NB4 (cell line): ENCODE results near the gene LAMC2.

ENCODE experiments used
- DNase-seq: peaks from one replicate; pipeline ENCODE4 v3.0.0; 2010; ENCODE audit warnings: low read depth
- H3K4me3 ChIP-seq: one replicate; pipeline ENCODE4 v1.5.1; 2011; ENCODE audit warnings: mild to moderate bottlenecking, low read depth, low read length, moderate library complexity
- MYC ChIP-seq: IDR thresholded peaks from 2 replicates; pipeline ENCODE4 v1.6.1; 2011; ENCODE audit warnings: low read depth, low read length
- POLR2A ChIP-seq: IDR thresholded peaks from 2 replicates; pipeline ENCODE4 v1.6.1; 2011; ENCODE audit warnings: mild to moderate bottlenecking; ENCODE audit not compliant: insufficient read length; ENCODE audit errors: extremely low read depth
- TF ChIP-seq, protein P1 (sequence below): IDR thresholded peaks from one replicate; pipeline ENCODE4 v1.5.1; 2012; ENCODE audit warnings: low read depth, low read length
- TF ChIP-seq, protein P2 (sequence below): IDR thresholded peaks from 2 replicates; pipeline ENCODE4 v1.6.1; 2011; ENCODE audit warnings: low read depth, low read length

Gene LAMC2

GRCh38 chr1:183222909-183223308 lies 36.8 kb downstream of the LAMC2 start:
- TF ChIP-seq POLR2A (no peak), MYC (no peak)
- TF ChIP-seq, protein P1, sequence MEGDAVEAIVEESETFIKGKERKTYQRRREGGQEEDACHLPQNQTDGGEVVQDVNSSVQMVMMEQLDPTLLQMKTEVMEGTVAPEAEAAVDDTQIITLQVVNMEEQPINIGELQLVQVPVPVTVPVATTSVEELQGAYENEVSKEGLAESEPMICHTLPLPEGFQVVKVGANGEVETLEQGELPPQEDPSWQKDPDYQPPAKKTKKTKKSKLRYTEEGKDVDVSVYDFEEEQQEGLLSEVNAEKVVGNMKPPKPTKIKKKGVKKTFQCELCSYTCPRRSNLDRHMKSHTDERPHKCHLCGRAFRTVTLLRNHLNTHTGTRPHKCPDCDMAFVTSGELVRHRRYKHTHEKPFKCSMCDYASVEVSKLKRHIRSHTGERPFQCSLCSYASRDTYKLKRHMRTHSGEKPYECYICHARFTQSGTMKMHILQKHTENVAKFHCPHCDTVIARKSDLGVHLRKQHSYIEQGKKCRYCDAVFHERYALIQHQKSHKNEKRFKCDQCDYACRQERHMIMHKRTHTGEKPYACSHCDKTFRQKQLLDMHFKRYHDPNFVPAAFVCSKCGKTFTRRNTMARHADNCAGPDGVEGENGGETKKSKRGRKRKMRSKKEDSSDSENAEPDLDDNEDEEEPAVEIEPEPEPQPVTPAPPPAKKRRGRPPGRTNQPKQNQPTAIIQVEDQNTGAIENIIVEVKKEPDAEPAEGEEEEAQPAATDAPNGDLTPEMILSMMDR: no peak
- TF ChIP-seq, protein P2, sequence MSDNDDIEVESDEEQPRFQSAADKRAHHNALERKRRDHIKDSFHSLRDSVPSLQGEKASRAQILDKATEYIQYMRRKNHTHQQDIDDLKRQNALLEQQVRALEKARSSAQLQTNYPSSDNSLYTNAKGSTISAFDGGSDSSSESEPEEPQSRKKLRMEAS: no peak
- no peak for DNase-seq
- H3K4me3 ChIP-seq: no peak overlapping the region

DNA sequence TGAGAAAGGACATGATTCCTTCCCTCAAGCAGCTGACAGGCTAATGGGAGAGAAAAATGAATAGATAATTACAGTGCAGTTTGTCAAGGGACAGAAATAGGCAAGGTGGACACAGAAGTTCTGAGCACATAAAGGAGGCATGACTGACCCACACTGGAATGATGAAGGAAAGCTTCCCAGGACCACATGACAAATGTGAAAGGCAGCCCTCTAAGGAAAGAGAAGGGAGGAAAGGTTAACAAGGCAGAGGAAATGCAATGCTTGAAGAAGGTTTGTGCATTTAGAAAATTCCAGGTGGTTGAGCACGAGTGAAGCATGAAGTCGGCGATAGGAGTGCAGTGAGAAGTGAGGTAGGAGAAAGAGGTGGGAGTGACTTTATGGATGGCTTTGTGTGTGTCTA lies 37.4 kb downstream of the LAMC2 start:
- H3K4me3 ChIP-seq: no peak overlapping the region
- DNase-seq: no peak
- no peak for TF ChIP-seq MYC
- TF ChIP-seq, protein P1: no peak
- TF ChIP-seq, protein P2: no peak
- no peak for TF ChIP-seq POLR2A

- no peak for DNase-seq
- TF ChIP-seq POLR2A (no peak), MYC (no peak)
- TF ChIP-seq, protein P1: no peak
- TF ChIP-seq, protein P2: no peak
Observed at GRCh38 chr1:183226361-183226760, 40.3 kb downstream of the LAMC2 start.

DNA sequence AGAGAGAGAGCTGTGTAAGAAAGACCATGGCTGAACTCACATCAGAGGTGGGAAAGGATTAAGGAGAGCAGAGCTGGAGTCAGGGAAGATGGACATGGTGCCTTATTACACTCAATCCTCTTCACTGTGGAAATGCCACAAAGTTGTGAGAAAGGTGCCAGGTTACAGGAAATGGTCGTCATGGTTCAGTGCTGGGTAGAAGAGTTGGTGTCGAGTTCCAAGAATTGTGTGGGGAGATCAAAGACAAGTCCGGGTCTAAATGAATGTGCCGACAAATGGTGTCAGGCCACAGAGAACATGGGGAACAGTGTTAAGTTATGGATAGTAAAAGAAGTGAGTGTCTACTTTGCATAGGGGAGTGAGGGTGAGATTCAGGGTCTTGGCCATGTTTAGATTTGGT lies 40.9 kb downstream of the LAMC2 start:
- TF ChIP-seq MYC (no peak), POLR2A (no peak)
- TF ChIP-seq, protein P1: no peak
- TF ChIP-seq, protein P2: no peak
- no peak overlapping the region for H3K4me3 ChIP-seq
- DNase-seq: no peak

More at GRCh38 chr1:183226361-183226760, 40.3 kb downstream of the LAMC2 start:
- no peak overlapping the region for H3K4me3 ChIP-seq

DNA sequence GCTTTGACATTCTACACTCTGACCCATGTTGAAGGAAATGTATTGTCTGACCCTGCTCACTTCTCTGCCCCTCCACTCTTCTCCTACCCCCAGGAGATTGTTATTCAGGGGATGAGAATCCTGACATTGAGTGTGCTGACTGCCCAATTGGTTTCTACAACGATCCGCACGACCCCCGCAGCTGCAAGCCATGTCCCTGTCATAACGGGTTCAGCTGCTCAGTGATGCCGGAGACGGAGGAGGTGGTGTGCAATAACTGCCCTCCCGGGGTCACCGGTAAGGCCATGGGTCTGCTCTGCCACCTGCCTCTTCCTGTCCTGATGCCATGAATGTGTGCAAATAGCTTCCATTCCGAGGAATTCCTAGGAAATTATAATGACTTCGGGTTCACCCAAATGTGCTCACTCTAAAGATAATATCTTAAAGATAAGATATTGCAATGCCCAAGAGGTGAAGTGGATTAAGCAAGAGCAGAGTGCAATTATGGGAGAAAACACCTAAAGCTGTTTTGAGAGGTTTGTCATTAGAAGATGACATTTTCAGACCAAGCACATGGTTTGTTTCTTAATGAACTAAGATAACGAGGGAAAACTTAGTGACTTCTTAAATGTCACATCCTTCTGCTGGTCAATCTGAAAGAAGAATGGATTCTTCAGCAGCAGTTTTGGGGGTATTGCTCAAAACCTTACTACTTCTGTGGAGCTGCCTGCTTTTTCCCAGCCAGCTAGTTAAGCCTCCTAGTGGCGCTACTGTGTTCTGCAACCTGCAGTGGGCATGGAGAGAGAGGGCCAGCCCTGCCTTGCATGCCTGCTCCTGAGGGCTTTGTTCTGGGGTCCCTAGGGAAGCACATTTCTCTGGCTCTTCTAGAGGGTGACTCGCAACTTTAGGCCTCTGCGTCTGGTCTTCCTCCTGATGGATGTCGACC lies 41.6 kb downstream of the LAMC2 start:
- H3K4me3 ChIP-seq: no peak overlapping the region
- TF ChIP-seq, protein P1: peak; percentile 78
- no peak for TF ChIP-seq MYC
- TF ChIP-seq, protein P2: no peak
- DNase-seq: peak; percentile 78
